ENCODE measurements around the gene TAF4B.

DNA sequence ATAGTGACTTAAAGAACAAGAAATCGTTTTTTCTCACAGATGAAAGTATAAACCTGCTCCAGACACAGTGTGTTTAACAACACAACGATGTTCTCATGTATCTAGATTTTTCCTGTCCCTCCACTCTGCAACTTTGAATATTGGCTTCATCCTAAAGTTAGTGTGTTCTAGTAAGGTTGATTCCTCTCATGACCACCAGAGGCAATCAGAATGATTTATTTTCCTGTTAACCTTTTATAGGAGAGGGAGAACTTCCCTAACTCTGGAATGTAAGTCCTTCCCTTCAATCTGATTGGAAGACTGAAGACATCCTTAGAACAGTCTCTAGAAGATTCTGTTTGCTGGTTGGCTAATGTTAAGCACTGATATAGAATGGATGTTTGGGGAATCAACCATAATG, 41.0 kb upstream of the TAF4B start:
- no peak for TF ChIP-seq POLR2A (IDR thresholded peaks at IDR 0.05)
- TF ChIP-seq, protein P1, sequence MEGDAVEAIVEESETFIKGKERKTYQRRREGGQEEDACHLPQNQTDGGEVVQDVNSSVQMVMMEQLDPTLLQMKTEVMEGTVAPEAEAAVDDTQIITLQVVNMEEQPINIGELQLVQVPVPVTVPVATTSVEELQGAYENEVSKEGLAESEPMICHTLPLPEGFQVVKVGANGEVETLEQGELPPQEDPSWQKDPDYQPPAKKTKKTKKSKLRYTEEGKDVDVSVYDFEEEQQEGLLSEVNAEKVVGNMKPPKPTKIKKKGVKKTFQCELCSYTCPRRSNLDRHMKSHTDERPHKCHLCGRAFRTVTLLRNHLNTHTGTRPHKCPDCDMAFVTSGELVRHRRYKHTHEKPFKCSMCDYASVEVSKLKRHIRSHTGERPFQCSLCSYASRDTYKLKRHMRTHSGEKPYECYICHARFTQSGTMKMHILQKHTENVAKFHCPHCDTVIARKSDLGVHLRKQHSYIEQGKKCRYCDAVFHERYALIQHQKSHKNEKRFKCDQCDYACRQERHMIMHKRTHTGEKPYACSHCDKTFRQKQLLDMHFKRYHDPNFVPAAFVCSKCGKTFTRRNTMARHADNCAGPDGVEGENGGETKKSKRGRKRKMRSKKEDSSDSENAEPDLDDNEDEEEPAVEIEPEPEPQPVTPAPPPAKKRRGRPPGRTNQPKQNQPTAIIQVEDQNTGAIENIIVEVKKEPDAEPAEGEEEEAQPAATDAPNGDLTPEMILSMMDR (IDR thresholded peaks at IDR 0.05) = no peak

Measured in sigmoid colon (tissue), 3 donors.